Astrocyte (in vitro differentiated cells and primary cell): ENCODE data around the gene DNAH1. TPM values are rescaled to one million over a fixed set of nuclear protein-coding genes. Genes with fewer than 3 reads are reported as not detected.

Source experiments
- DNase-seq: peaks from one replicate; pipeline ENCODE4 v3.0.0-alpha.2; 2010; ENCODE audit warnings: low read depth
- FAIRE-seq: peaks from 2 replicates; lab custom pipeline; 2011; peaks lifted over from hg19 to GRCh38; lab: Jason Lieb, UNC
- H2AFZ ChIP-seq: 2 replicates; pipeline ENCODE4 v1.6.0; 2012; ENCODE audit warnings: low read depth, low read length, inconsistent platforms
- H3K27ac ChIP-seq: 2 replicates; pipeline ENCODE4 v1.5.1; 2011; ENCODE audit warnings: low read depth, low read length, inconsistent platforms
- H3K27me3 ChIP-seq: 2 replicates; pipeline ENCODE4 v1.6.0; 2011; ENCODE audit warnings: low read length, inconsistent platforms; ENCODE audit not compliant: insufficient read depth
- H3K36me3 ChIP-seq: 2 replicates; pipeline ENCODE4 v1.5.1; 2011; ENCODE audit warnings: low read length, inconsistent platforms; ENCODE audit not compliant: insufficient read depth
- H3K4me1 ChIP-seq: 2 replicates; pipeline ENCODE4 v1.5.1; 2011; ENCODE audit warnings: low read length, inconsistent platforms; ENCODE audit not compliant: insufficient read depth
- H3K4me2 ChIP-seq: 2 replicates; pipeline ENCODE4 v1.6.0; 2012; ENCODE audit warnings: low read length, inconsistent platforms
- H3K4me3 ChIP-seq: 2 replicates; pipeline ENCODE4 v1.5.1; 2011; ENCODE audit warnings: low read depth, mild to moderate bottlenecking, low read length, inconsistent platforms; ENCODE audit not compliant: insufficient read depth
- H3K79me2 ChIP-seq: 2 replicates; pipeline ENCODE4 v1.6.0; 2012; ENCODE audit warnings: mild to moderate bottlenecking, low read length, inconsistent platforms; ENCODE audit not compliant: insufficient read depth
- H3K9ac ChIP-seq: 2 replicates; pipeline ENCODE4 v1.6.0; 2012; ENCODE audit warnings: mild to moderate bottlenecking, low read length, inconsistent platforms
- H3K9me3 ChIP-seq: 2 replicates; pipeline ENCODE4 v1.5.1; 2012; ENCODE audit warnings: low read depth, mild to moderate bottlenecking, low read length, inconsistent platforms; ENCODE audit not compliant: insufficient read depth
- H4K20me1 ChIP-seq: 2 replicates; pipeline ENCODE4 v1.6.0; 2012; ENCODE audit warnings: low read length, inconsistent platforms; ENCODE audit not compliant: insufficient read depth
- H3K27ac Mint-ChIP-seq: one replicate; pipeline ENCODE4 v1.8.0; 2021; ENCODE audit warnings: mild to moderate bottlenecking, mixed read lengths; ENCODE audit not compliant: unreplicated experiment
- H3K27me3 Mint-ChIP-seq: one replicate; pipeline ENCODE4 v1.8.0; 2021; ENCODE audit warnings: low read depth, mixed read lengths; ENCODE audit not compliant: unreplicated experiment
- H3K36me3 Mint-ChIP-seq: one replicate; pipeline ENCODE4 v1.8.0; 2021; ENCODE audit warnings: low read depth, mixed read lengths; ENCODE audit not compliant: unreplicated experiment
- H3K4me1 Mint-ChIP-seq: one replicate; pipeline ENCODE4 v1.8.0; 2021; ENCODE audit warnings: low read depth, mixed read lengths; ENCODE audit not compliant: unreplicated experiment
- H3K4me3 Mint-ChIP-seq: one replicate; pipeline ENCODE4 v1.8.0; 2021; ENCODE audit warnings: mild to moderate bottlenecking, moderate library complexity, mixed read lengths; ENCODE audit not compliant: unreplicated experiment
- H3K9me3 Mint-ChIP-seq: one replicate; pipeline ENCODE4 v1.8.0; 2021; ENCODE audit warnings: mild to moderate bottlenecking, mixed read lengths; ENCODE audit not compliant: unreplicated experiment
- EZH2 ChIP-seq: IDR thresholded peaks from 2 replicates; pipeline ENCODE4 v1.6.1; 2012; ENCODE audit warnings: mild to moderate bottlenecking, low read length, inconsistent platforms; ENCODE audit not compliant: insufficient read depth
- total RNA-seq: library from RNA; stranded (reverse); gene quantifications from 2 replicates; pipeline ENCODE4 v1.2.1, GENCODE V29; 2021
- TF ChIP-seq, protein P1 (sequence below): IDR thresholded peaks from 2 replicates; pipeline ENCODE4 v1.5.1; 2011; ENCODE audit warnings: low read depth, mild to moderate bottlenecking, inconsistent platforms, low read length, moderate library complexity; ENCODE audit not compliant: insufficient read depth

Gene DNAH1
- total RNA-seq, 1 donor from 2014 or later = 2.3 TPM

DNA sequence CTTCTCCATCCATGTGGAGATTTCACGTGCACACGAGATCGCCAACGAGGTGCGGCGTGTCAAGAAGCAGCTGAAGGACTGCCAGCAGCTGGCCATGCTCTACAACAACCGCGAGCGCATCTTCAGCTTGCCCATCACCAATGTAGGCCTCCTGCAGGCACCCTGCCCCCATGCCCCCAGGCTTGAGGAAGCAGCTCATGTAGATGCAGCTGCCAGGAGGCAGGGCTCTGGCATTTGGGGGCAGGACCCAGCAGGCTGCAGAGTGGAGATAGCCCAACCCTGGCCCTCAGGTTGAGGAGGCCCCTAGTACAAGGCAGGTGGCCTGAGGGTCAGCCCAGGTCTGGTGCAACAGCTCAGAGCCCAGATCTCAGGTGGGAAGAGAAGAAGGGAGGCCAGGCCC lies 36.4 kb downstream of the DNAH1 start:
- no peaks in the 10 kb centered on the region for H3K4me1 Mint-ChIP-seq
- TF ChIP-seq, protein P1, sequence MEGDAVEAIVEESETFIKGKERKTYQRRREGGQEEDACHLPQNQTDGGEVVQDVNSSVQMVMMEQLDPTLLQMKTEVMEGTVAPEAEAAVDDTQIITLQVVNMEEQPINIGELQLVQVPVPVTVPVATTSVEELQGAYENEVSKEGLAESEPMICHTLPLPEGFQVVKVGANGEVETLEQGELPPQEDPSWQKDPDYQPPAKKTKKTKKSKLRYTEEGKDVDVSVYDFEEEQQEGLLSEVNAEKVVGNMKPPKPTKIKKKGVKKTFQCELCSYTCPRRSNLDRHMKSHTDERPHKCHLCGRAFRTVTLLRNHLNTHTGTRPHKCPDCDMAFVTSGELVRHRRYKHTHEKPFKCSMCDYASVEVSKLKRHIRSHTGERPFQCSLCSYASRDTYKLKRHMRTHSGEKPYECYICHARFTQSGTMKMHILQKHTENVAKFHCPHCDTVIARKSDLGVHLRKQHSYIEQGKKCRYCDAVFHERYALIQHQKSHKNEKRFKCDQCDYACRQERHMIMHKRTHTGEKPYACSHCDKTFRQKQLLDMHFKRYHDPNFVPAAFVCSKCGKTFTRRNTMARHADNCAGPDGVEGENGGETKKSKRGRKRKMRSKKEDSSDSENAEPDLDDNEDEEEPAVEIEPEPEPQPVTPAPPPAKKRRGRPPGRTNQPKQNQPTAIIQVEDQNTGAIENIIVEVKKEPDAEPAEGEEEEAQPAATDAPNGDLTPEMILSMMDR = no peak
- no peak for TF ChIP-seq EZH2
- no peaks in the 10 kb centered on the region for H3K79me2 ChIP-seq
- no peaks in the 10 kb centered on the region for H4K20me1 ChIP-seq
- H3K27me3 ChIP-seq = no peaks in the 10 kb centered on the region
- H3K4me2 ChIP-seq = no peak overlapping the region
- H3K4me3 ChIP-seq = no peak overlapping the region
- no peaks in the 10 kb centered on the region for H3K9me3 ChIP-seq
- H3K36me3 ChIP-seq = no peaks in the 10 kb centered on the region
- DNase-seq (no peak), FAIRE-seq (no peak)
- no peak overlapping the region for H3K27ac Mint-ChIP-seq
- no peaks in the 10 kb centered on the region for H3K4me1 ChIP-seq
- no peak overlapping the region for H3K27ac ChIP-seq
- no peak overlapping the region for H2AFZ ChIP-seq
- H3K9me3 Mint-ChIP-seq = peaks cover 1% of the 10 kb centered on the region
- no peak overlapping the region for H3K9ac ChIP-seq
- H3K36me3 Mint-ChIP-seq = peaks cover 21% of the 10 kb centered on the region
- peaks cover 13% of the 10 kb centered on the region for H3K27me3 Mint-ChIP-seq
- H3K4me3 Mint-ChIP-seq = no peak overlapping the region

DNA sequence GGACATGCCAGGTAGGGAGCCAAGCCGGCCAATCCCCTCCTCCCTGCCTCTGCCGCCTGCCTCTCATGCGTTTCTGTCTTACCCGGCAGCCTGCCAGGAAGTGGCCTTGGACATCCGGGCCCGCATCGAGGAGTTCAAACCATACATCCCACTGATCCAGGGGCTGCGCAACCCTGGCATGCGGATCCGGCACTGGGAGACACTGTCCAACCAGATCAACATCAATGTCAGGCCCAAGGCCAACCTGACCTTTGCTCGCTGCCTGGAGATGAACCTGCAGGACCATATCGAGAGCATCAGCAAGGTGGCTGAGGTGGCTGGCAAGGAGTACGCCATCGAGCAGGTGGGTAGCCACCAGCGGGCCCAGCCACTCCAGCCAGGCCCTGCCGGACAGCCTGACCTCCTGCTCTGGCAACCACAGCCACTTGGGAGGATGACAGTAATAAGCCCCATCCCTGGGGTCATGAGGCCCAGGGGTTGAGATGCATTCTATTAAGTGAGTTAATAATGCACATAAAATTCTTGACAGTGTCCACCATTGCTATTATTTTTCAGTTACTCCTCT lies 37.3 kb downstream of the DNAH1 start:
- Mint-ChIP-seq H3K9me3 (no peaks in the 10 kb centered on the region), H3K4me3 (no peak overlapping the region), H3K27me3 (peaks cover 10% of the 10 kb centered on the region), H3K27ac (no peak overlapping the region), H3K36me3 (peaks cover 21% of the 10 kb centered on the region), H3K4me1 (no peaks in the 10 kb centered on the region)
- H3K36me3 ChIP-seq = no peaks in the 10 kb centered on the region
- no peak for FAIRE-seq
- H2AFZ ChIP-seq = no peak overlapping the region
- TF ChIP-seq EZH2 = no peak
- TF ChIP-seq, protein P1 = no peak
- H3K9me3 ChIP-seq = no peaks in the 10 kb centered on the region
- H4K20me1 ChIP-seq = no peaks in the 10 kb centered on the region
- H3K9ac ChIP-seq = no peak overlapping the region
- no peak overlapping the region for H3K4me2 ChIP-seq
- no peaks in the 10 kb centered on the region for H3K4me1 ChIP-seq
- no peak for DNase-seq
- no peaks in the 10 kb centered on the region for H3K27me3 ChIP-seq
- H3K4me3 ChIP-seq = no peak overlapping the region
- no peaks in the 10 kb centered on the region for H3K79me2 ChIP-seq
- H3K27ac ChIP-seq = no peak overlapping the region

DNA sequence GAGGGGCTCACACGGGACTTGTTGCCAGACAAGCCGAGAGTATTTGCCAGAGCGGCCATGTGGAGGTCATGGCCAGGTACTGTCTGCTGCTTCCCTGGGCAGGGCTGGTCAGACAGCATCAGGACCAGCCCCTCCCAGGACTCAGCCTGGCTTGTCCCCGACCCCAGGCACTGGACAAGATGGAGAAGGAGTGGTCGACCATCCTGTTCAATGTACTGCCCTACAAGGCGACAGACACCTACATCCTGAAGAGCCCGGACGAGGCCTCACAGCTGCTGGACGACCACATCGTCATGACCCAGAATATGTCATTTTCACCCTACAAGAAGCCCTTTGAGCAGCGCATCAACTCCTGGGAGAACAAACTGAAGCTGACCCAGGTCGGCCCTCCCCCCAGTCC lies 38.6 kb downstream of the DNAH1 start:
- no peaks in the 10 kb centered on the region for H3K27me3 ChIP-seq
- H3K27ac ChIP-seq = no peak overlapping the region
- Mint-ChIP-seq H3K4me3 (no peak overlapping the region), H3K36me3 (peaks cover 13% of the 10 kb centered on the region), H3K27me3 (peaks cover 6% of the 10 kb centered on the region), H3K27ac (no peak overlapping the region), H3K9me3 (no peaks in the 10 kb centered on the region), H3K4me1 (no peaks in the 10 kb centered on the region)
- H3K9ac ChIP-seq = no peak overlapping the region
- H3K4me3 ChIP-seq = no peak overlapping the region
- H3K79me2 ChIP-seq = no peaks in the 10 kb centered on the region
- no peak overlapping the region for H3K4me2 ChIP-seq
- DNase-seq (no peak), FAIRE-seq (no peak)
- no peaks in the 10 kb centered on the region for H3K36me3 ChIP-seq
- H4K20me1 ChIP-seq = no peaks in the 10 kb centered on the region
- no peaks in the 10 kb centered on the region for H3K4me1 ChIP-seq
- H2AFZ ChIP-seq = no peak overlapping the region
- H3K9me3 ChIP-seq = no peaks in the 10 kb centered on the region
- TF ChIP-seq, protein P1 = no peak
- TF ChIP-seq EZH2 = no peak
